ENCODE data around the gene NOP56. TPM values are rescaled to one million over a fixed set of nuclear protein-coding genes. Genes with fewer than 3 reads are reported as not detected.

Gene NOP56
- total and polyA plus RNA-seq, 2 of the 8 experiments (the other 6 are each of a cell fraction or from before 2014, with no cell fraction given), result 391 to 677 TPM

- peak; percentile 2 for TF ChIP-seq RNF2 (IDR thresholded peaks at IDR 0.05; ENCODE audit: borderline replicate concordance, low read depth, low read length, missing control alignments, poor library complexity, severe bottlenecking)
Measured at GRCh38 chr20:2693286-2694007, 41.0 kb downstream of the NOP56 start (continued).
